GM18907 (cell line): ENCODE measurements around the gene PER2.
"Not testable (repeated sequence)": the region's sequence is repeated elsewhere in the genome, so short reads cannot be mapped to it uniquely, and the experiment has no call there.

Source experiments
- ATAC-seq: cut with Tn5 transposase; IDR thresholded peaks from one replicate; pipeline ENCODE4 v1.9.1; 2021; ENCODE audit warnings: mild to moderate bottlenecking, moderate library complexity; ENCODE audit not compliant: unreplicated experiment

Gene PER2

DNA sequence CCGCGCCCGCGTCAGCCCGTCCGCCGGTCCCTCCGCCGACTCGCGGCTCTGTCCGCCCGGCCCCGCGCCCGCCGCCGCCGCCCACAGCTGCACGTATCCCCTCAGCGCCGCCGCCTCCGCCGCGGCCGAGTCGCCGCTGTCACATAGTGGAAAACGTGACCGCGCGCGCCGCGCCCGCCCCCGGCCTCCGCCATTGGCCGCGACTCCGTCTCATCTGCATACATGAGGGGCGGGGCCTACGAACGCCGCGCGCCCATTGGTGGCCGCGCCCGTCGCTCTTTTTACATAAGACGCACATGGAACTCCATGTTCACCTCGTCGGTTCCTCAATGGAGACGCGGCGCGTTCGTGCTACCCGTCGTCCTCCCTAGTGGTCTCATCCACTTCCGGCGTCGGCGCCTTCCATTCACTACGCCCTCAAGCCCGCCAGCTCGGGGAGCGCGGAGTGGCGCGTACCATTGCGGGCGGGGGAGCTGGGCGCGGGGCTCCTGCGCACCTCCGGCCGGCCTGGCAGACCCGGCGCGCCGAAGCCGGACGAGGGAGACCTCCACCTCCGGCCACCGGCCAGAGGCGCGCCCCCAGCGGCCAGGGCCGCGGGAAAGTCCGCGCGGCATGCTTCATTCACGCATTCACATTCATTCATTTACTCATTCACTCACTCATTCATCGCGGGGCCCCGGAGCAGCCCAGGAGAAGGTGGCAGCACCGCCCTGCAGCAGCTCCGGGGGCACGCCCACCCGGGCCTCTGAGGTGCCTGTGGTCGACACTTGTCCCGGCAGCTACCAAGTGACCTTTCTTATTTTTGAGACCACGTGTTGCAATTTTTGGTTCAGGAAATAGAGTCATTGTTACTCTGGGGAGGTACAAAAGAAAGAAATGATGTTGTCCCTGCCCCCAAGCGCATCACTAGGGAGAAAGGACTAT is 502 bp upstream of the PER2 start:
- ATAC-seq, result peak; percentile 88

DNA sequence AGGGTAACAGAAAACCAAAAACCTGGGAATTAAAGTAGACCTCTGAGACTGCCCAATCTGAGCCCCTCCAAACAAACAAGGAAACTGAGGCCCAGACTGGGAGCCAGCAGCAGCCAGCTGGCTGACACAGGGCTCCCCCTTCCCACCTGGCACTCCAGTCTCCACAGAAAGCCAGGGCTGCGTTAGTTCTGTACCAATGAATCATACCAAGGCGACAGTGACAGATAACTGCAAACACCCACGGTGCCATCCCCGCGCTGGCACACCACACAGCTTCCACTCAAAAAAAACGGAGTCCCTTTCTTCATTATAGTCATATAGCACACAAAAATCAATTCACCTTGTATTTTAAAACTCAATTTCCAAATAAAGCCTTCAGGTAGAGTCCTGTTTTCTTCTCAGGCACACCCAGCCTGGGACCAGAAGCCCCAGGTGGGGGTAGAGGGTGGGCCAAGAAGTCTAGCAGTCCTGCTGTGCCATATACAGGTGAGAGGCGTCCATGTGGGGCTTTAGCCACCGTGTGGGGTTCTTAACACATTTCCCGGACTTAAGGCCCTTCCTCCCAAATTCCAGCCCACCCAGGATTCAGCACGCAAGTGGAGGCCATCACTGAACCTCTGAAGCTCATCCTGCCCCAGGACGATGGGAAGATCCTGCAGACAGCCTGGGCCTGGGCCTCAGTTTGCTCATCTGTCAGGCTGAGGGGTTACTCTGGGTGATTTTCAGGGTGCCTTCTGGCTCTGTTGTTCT is 1.2 kb downstream of the PER2 start:
- no peak for ATAC-seq

DNA sequence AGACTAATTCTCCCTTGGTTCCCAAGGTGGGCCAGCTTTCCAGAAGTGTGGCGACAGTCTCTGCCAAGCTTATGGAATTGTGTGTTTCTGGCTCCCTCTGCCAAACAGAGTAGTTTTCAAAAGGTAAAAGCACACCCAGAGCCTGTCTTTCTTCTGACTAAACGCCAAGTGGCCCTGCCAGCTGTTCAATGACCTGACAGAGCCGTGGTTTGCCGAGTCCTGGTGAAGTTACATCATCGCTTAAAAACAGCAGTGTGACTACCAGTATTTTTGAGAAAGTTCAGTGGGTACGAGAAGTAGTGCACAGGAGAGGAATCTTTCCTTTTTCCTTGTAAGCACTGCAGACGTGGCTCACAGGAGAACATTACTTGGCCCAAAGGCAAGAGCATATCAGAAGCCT is 1.9 kb downstream of the PER2 start:
- no peak for ATAC-seq

DNA sequence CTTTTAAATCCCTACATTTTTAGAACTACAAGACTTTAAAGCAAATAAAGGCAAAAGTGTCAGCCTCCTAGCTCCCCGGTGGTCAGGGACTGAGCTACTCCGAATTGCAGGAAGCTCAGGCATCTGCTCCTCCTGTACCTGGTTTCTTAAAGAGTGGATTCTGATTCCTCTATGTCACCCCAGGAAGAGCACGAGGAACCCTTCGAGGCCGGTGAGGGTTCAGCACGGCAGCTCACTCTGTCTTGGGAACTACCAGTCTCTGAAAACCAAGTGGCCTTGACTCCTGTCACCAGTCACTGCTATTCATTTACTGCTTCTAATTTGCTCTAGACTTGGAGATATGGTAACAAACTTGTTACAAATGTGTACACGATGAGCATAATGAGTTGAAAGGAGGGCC is 2.3 kb downstream of the PER2 start:
- no peak for ATAC-seq

DNA sequence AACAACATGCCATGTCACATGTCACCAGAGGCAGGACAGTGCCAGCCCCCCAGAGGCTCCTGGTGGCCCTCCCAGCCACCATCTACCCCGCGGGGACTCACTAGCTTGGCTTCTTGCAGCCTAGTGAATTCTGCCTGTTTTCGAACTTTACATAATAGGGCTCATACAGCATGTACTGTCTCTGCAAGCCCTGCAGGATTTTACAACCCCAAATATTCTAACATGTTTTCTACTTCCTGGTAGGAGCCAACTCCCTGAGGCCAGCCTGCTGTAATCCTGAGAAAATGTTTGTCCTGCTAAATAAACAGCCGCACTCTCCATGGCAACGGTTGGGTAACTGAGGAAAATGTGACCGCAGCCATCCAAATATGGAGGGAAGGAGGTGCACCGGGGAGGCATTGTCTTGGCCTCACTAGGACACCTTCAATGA is 2.7 kb downstream of the PER2 start:
- no peak for ATAC-seq

DNA sequence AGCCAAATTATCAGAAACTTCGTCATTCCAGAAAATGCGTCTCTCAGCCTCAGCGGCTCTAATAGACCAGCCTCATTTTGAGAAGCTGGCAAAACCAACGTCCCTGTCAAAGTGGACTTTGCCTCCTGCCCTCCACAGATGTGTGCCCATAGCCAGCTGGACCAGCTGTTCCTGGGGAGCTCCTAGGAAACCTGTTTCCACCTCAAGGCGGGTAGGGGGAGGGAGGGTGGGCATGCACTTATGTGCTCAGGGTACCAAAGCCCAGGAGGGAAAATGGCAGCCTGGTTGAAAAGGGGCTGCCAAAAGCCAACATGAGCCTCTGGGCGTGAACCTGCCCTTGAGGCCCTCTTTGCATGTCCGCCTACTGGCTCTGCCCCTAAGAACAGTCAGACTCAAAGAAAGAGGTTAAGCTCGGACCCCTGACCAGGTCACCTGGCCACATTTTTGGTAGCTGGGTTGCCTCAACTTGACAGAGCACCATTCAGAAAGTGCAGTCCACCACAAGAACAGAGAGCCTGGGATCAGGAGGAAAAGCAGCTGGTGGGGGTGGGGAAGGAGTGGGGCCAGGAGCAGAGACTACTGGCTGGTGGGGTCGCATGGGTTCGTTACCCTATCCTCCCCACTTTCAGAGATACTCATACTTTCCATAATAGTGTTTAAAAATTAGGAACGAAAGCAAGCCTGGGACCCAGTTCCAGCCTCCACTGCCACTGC is 3.5 kb downstream of the PER2 start:
- ATAC-seq, result no peak

DNA sequence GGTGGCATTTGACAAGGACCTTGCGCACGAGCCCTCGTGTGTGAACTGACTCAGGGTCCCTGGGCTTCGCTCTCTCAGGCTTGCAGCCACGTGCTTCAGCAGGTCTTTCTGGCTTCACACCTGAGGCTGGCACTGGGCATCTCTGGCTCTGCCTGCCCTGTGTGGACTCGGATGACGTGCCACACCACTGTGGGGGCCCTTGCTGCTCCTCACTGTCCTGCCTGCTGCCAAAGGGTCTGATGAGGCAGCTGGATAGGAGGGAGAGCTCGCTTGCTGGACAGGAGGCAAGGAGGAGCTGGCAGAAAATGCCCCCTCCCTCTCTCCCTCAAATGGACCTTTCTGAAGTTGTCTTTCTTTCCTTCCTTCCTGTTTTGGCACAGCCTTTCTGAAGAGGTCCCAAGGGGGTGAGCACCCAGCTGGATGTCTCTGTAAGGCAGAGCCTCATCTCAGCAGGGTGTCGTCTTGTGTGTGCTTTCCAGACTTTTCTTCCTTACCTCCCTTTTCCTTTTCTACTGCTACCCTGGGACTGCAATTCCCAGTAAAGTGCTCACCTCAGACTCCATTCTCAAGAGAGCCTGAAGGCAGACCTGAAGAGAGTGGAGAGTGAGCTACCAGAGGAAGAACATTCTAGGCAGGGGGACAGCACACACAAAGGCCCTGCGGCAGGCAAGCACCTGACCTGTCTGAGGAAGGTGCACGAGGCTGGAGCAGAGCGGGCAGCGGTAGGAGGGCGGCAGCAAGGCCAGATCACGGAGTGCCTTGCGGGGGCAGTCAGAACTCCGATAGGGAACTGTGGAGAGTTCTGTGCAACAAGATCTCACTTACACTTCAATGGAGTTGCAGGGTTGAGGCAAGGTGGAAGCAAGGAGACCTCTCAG is 5.3 kb downstream of the PER2 start:
- no peak for ATAC-seq

DNA sequence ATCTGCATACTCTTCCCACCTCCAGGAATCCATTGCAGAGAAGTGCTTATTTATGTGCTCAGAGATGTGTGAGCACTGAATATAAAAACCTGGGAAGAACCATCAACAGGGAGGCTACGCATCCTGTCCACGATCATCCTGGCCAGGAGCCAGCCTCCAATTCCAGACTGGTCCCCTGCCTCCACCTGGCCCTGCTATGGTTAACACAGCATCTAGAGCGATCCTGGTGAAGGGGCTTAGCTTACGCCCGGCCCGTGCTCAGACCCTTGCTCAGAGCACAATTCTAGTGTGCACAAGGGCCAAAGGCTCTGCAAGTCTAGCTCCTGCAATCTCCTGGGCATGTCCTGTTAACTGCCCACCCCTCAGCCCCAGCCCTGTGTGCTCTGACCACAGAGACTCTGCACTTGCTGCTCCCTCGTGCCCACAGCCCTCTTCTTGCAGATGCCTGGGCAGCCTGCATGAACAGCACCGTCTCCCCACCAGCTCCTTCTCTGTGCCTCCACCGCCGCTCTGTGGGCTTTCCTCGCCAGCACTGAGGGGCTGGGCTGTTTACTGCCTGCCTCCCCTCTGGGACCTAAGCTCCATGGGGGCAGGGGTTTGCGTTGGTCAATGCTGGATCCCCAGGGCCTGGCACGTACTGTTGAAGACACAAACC is 6.5 kb downstream of the PER2 start:
- no peak for ATAC-seq

DNA sequence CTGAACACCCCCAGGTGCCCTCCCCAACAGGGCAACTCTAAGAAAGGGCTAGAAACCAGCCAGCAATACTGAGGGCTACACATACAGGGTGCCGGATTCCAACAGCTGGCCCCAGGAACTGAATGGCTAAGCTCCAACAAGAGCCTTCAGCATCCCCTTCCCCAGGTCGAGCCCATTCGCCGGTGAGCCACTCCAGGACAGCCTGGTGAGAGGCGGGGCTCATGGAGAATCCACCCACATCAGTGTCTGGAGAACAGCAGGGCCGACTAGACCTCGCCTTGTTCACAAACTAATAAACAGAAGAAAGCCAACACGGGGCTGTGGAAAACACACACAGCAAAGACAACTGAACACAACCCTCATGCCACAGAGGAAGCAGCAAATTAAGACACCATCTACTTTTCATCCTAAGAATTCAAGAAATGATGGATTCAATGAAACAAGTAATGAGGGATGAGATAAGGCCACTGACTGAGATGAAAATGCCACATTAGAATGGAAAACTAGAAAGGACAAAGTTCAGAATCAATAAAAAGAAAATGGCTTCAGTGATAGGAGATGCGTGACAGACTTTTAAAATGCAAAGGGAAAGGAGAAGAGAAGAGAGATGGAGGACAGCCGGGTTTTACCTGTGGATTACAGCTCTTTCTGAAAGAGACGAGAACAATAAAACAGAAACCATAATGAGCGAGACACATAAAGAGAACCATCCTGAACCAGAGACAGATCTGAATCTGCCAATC is 8.2 kb downstream of the PER2 start:
- no peak for ATAC-seq

DNA sequence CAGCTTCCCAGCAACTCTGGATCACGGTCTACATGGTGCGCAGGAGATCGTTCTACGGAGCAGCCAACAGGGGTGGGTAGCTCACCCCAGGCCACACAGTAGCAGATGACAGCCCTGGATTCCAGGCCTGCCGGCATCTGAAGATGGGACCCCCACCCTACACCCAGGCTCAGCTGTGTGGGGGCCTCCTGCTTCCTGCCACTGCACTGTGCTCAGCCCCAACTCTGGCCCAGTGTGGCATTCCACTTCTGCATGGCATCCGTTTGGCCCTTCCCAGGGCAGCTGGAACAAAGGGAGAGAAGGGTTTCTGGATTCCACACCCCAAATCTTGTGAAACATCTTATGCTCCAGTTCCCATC is 9.1 kb downstream of the PER2 start:
- ATAC-seq, result no peak

DNA sequence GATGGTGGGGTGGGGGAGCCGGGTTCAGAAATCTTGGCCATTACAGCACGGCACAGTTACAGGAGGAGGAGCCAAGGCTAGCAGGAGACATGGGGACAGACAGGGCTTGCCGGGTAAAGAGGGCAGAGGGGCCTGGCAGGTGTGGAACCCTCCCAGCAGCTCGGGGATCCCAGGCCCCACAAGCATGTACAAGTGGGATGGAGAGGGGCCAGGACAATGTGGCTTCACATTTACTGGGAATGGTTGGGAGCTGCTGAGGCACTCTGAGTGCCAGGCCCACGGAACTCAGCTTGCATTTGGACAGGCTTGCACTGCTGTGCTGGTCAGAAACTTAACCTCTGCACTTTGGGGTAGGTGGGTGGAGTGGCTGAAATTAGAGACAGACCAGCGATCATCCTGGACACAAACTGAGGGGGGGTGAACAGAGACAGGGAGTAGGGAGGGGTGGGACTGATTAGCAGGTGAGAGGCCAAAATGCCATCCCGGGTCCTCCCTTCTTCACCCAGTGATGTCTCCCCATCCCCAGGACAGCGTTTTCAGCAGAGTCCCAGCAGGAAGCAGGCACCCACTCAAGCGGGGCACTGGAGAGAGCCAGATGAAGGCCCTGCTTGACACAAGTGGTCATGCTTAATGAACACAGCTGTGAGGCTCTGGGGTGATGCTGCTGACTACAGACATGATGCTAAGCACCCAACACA is 9.6 kb downstream of the PER2 start:
- ATAC-seq, result no peak

DNA sequence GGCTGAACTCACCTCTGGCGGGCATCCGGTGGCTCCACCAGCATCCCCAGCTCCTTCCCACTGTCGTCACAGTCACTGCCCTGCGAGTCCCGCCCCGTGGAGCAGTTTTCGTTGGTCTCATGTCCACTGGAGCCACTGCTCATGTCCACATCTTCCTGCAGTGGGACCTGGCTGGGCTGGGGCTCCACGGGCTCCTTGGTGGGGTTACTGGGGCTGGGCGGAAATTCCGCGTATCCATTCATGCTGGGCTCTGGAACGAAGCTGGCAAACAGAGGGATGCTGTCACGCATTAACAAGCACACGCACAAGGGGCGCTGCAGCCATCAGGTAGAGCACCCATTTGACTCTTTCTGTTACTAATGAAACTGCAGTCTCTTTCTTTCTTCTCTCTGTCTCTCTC is 10.7 kb downstream of the PER2 start:
- no peak for ATAC-seq

DNA sequence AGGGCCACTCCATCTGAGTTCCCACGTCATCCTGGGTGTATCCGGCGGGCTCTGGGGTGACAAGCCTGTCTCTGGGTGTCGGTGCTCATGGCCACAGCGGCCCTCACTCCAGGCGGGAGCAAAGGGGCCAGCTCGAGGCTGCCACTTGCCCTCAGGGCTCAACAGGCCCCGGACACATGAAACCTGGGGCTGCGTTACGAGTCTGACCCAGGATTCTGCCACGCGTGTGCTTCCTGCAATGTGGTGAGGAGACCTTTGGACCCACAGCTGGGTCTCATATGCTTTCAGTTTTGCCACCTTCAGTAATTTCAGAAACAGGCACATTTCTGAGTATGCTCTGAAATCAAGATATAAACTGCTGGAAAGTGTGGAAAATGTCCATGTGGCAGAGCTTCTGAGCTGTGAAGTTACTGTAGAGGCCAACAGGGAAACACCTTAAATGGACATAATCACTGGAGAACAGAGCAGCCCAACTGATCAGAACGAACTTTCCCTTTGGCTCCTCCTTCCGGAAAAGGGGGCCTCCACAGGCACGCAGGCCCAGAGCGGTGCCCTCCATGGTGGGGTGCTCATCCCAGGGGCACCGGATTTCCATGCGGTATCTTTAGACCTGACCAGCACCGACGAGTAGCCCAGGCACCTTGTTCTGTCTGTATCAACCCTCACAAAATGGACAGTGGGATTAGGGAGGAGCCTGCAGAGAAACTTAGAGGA is 14.1 kb downstream of the PER2 start:
- ATAC-seq, result no peak

DNA sequence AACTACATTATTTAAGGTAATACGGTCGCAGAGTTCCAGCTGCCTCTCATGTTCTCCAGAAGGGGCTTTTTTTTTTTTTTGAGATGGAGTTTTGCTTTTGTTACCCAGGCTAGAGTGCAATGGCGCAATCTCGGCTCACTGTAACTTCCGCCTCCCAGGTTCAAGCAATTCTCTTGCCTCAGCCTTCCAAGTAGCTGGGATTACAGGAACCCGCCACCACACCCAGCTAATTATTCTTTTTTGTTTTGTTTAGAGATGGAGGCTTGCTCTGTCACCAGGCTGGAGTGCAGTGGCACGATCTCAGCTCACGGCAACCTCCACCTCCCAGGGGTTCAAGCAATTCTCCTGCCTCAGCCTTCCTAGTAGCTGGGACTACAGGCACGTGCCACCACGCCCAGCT is 15.0 kb downstream of the PER2 start:
- ATAC-seq, result not testable (repeated sequence)

DNA sequence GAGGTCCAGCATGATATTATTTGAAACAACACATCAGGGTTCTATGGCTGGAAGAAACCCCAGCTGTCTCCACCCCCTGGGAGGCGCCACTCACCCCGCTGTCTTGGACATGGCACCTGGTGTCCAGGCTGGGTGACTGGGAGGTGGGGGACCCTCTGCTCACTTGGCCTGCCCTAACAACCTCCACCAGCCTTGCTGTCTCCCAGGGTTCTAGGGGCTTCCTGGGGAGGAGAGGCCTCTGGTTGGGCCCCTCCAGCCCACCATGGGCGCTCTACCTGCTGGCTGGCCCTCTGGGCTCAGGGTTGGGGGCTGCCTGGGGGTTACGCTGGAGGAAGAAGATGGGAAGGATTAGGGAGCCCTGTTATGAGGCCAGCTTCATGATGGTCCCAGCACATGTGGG is 16.3 kb downstream of the PER2 start:
- ATAC-seq, result no peak

DNA sequence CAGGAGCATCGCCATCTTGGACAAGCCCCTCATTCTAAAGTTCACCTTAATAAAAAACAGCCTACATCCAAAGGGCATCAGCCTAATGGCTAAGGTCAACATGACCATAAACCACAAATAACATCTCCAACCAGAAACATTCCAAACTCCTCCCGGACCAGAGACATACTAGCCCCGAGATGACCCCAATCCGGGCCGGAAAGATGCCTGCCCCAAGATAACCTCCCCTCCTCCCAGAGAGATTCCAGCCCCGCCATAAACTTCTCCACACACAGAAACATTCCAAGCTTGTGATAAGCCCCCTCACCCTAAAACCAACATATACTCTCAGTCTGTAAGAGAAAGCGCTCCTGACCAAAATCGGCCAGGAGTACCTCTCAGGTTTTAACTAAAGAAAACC is 16.7 kb downstream of the PER2 start:
- ATAC-seq, result not testable (repeated sequence)

DNA sequence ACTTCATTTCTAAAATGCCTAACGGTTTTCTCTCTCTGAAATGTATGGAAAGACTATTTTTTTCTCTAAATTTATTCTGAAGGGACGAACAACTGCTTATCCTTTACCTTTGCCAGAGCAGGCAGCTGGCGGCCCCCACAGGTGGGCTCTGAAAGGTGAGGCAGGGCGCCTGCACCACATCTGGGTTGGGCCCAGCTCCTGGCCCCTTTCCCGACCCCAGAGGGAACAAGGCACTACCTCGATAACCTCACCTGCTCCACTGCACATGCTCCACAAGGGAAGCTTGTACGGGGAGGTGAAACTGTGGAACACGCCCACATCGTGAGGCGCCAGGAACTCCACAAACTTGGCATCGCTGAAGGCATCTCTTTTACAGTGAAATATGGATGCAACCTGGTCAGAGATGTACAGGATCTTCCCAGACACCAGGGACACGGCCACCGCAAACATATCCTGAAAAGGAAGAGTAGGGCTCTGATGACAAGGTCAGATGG is 17.3 kb downstream of the PER2 start:
- no peak for ATAC-seq

DNA sequence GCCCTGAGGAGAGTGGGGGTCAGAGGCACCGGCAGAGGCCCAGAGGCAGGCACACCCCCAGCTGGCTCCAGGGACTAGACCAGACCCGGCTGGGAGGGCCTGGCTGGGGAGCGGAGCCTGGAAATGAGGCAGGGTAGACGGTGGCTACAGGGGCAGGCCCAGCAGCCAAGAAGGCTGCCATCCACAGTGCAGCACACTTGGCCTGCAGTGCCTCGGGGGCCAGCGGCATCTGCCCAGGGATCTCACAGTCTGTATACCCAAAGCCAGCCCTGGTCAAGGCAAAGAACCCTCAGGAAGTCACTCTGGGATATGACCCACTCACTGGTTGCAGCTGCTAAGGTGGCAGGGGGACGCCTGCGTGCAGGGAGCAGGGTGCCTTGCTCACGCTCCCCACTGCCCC is 17.8 kb downstream of the PER2 start:
- no peak for ATAC-seq
